HG03045 (cell line): Measurements from ENCODE around the gene ECT2.
"Not testable (repeated sequence)": the region's sequence is repeated elsewhere in the genome, so short reads cannot be mapped to it uniquely, and the experiment has no call there.

Experiments
- ATAC-seq: cut with Tn5 transposase; IDR thresholded peaks from one replicate; pipeline ENCODE4 v1.9.1; 2021; ENCODE audit warnings: mild to moderate bottlenecking, moderate library complexity; ENCODE audit not compliant: unreplicated experiment

ECT2 gene

GRCh38 chr3:172853921-172854666, 103.6 kb downstream of the ECT2 start:
- no peak for ATAC-seq

GRCh38 chr3:172855037-172855436, 104.5 kb downstream of the ECT2 start:
- ATAC-seq = no peak

GRCh38 chr3:172856795-172857742, 106.5 kb downstream of the ECT2 start:
- no peak for ATAC-seq

- no peak for ATAC-seq
These were observed 108.5 kb downstream of the ECT2 start for GRCh38 chr3:172859041-172859440.

GRCh38 chr3:172866726-172867350, 116.3 kb downstream of the ECT2 start:
- not testable (repeated sequence) for ATAC-seq

GRCh38 chr3:172868582-172869200, 118.2 kb downstream of the ECT2 start:
- no peak for ATAC-seq

- ATAC-seq = no peak
These were observed 118.8 kb downstream of the ECT2 start for GRCh38 chr3:172869368-172869771.

GRCh38 chr3:172869784-172870518, 119.4 kb downstream of the ECT2 start:
- no peak for ATAC-seq
